ENCODE measurements around the gene ZNF511. TPM values are rescaled to one million over a fixed set of nuclear protein-coding genes. Genes with fewer than 3 reads are reported as not detected.

ZNF511 gene
- polyA plus RNA-seq, 2 donors, result 28.4 to 41.7 TPM

DNA sequence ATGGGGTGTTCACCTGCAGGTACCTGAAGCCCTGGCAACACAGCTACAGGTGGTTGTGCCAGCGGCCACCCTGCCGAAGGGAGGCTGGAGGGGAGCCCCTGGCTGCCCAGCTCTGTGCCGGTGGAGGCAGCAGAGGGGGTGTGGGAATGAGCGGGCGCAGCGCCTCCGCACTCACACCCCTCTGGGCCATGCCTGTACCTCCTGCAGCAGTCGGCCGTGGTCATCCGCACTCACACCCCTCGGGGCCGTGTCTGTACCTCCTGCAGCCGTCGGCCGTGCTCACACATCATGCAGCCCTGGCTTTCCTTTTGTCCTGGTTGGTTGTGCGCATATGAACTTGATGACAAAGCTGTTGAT, 1.7 kb downstream of the ZNF511 start:
- 96 to 97% methylated on average over 16 of the region's 16 CpGs for WGBS, 2 donors
- Histone ChIP-seq H3K27me3 (ENCODE audit: control insufficient read depth in 1 of 2, insufficient read depth in 2 of 2, low read length in 2 of 2) (no peaks in the 10 kb centered on the region), H3K36me3 (ENCODE audit: control insufficient read depth in 2 of 2, insufficient read depth in 2 of 2, low read length in 1 of 2) (peaks cover 3 to 12% of the 10 kb centered on the region in 2 donors), H3K4me3 (ENCODE audit: low read depth in 1 of 2, low read length in 2 of 2) (no peak overlapping the region), H3K4me1 (ENCODE audit: control insufficient read depth in 2 of 2, insufficient read depth in 2 of 2, low read length in 1 of 2) (peaks cover 0 to 8% of the 10 kb centered on the region in 2 donors), H3K27ac (ENCODE audit: low read depth in 2 of 2, low read length in 1 of 2) (no peak overlapping the region), H3K9me3 (ENCODE audit: control insufficient read depth in 2 of 2, insufficient read depth in 1 of 2, low read depth in 1 of 2, low read length in 1 of 2) (no peaks in the 10 kb centered on the region)

DNA sequence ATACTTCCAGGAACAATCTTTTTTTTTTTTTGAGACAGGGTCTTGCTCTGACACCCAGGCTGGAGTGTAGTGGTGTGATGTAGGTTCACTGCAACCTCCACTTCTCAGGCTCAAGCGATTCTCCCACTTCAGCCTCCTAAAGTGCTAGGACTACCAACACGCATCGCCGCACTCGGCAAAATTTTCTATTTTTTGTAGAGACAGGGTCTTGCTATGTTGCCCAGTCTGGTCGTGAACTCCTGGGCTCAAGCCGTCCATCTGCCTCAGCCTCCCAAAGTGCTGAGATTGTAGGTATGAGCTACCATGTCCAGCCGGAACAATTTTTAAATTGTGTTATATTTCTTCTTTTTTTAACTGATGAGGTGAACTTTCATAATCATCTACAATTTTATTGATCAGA, 2.1 kb downstream of the ZNF511 start:
- Histone ChIP-seq H3K9me3 (ENCODE audit: control insufficient read depth in 2 of 2, insufficient read depth in 1 of 2, low read depth in 1 of 2, low read length in 1 of 2) (peaks cover 0 to under 1% of the 10 kb centered on the region in 2 donors), H3K4me1 (ENCODE audit: control insufficient read depth in 2 of 2, insufficient read depth in 2 of 2, low read length in 1 of 2) (peaks cover 0 to 8% of the 10 kb centered on the region in 2 donors), H3K27ac (ENCODE audit: low read depth in 2 of 2, low read length in 1 of 2) (no peak overlapping the region), H3K36me3 (ENCODE audit: control insufficient read depth in 2 of 2, insufficient read depth in 2 of 2, low read length in 1 of 2) (peaks cover 1 to 8% of the 10 kb centered on the region in 2 donors), H3K27me3 (ENCODE audit: control insufficient read depth in 1 of 2, insufficient read depth in 2 of 2, low read length in 2 of 2) (no peaks in the 10 kb centered on the region), H3K4me3 (ENCODE audit: low read depth in 1 of 2, low read length in 2 of 2) (no peak overlapping the region)
- WGBS, 2 donors, result 95 to 97% methylated on average over 8 of the region's 8 CpGs

DNA sequence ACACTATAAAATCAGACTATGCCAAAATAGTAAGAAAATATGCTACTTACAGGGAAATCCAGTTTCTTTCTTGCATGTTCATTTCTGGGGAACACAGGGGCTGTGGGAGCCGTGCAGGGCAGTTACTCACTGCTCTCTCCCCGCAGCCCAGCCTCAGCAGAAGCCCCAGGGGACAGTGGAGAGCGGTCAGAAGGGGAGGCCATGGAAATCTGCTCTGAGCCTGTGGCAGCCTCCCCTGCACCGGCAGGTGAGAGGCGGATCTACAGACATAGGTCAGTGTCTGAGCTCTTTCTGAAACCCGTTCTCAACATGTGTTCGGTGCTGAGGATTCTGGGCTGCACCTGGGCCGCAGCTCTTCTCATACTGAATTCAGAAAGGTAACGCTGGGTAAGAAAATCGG, 2.9 kb downstream of the ZNF511 start:
- 92 to 95% methylated on average over 10 of the region's 10 CpGs for WGBS, 2 donors
- Histone ChIP-seq H3K27me3 (ENCODE audit: control insufficient read depth in 1 of 2, insufficient read depth in 2 of 2, low read length in 2 of 2) (no peaks in the 10 kb centered on the region), H3K4me1 (ENCODE audit: control insufficient read depth in 2 of 2, insufficient read depth in 2 of 2, low read length in 1 of 2) (peaks cover 0 to 8% of the 10 kb centered on the region in 2 donors), H3K36me3 (ENCODE audit: control insufficient read depth in 2 of 2, insufficient read depth in 2 of 2, low read length in 1 of 2) (peaks cover 0 to 8% of the 10 kb centered on the region in 2 donors), H3K4me3 (ENCODE audit: low read depth in 1 of 2, low read length in 2 of 2) (no peak overlapping the region), H3K9me3 (ENCODE audit: control insufficient read depth in 2 of 2, insufficient read depth in 1 of 2, low read depth in 1 of 2, low read length in 1 of 2) (peaks cover 0 to 3% of the 10 kb centered on the region in 2 donors), H3K27ac (ENCODE audit: low read depth in 2 of 2, low read length in 1 of 2) (no peak overlapping the region)

DNA sequence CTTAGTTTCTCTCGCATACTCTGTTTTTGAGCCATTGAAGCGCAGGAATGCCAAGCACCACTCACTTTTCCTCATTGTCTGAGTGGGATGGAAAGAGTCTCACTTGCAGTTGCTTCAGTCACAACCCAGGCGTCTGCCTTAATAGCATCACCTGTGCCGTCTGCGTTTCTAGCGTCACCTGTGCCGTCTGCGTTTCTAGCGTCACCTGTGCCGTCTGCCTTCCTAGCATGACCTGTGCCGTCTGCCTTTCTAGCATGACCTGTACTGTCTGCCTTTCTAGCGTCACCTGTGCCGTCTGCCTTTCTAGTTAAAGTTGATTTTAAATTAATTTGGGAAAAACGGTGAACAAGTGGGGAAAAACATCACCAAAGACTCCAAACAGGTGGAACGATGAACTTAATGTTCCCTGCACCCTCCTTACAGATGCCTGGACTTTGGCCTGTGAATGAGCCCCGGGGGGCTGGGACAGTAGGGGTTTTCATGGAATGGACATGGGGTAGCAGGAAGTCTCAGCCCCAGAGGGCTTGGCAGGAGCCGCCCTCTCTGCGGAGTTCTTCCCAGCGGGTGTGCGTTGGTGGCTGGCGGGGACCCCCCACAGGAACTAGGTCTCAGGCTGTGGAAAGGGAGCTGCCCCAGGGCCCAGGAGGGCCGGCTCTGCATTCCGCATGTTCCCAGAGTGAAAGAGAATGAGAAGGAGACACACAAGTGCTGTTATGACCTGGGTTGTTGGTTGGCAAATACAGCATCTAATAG, 3.5 kb downstream of the ZNF511 start:
- Histone ChIP-seq H3K4me1 (ENCODE audit: control insufficient read depth in 2 of 2, insufficient read depth in 2 of 2, low read length in 1 of 2) (peaks cover 0 to 3% of the 10 kb centered on the region in 2 donors), H3K36me3 (ENCODE audit: control insufficient read depth in 2 of 2, insufficient read depth in 2 of 2, low read length in 1 of 2) (peaks cover 0 to 8% of the 10 kb centered on the region in 2 donors), H3K27ac (ENCODE audit: low read depth in 2 of 2, low read length in 1 of 2) (no peak overlapping the region), H3K4me3 (ENCODE audit: low read depth in 1 of 2, low read length in 2 of 2) (no peak overlapping the region), H3K9me3 (ENCODE audit: control insufficient read depth in 2 of 2, insufficient read depth in 1 of 2, low read depth in 1 of 2, low read length in 1 of 2) (peaks cover 0 to 3% of the 10 kb centered on the region in 2 donors), H3K27me3 (ENCODE audit: control insufficient read depth in 1 of 2, insufficient read depth in 2 of 2, low read length in 2 of 2) (no peaks in the 10 kb centered on the region)
- 92 to 93% methylated on average over 23 of the region's 23 CpGs for WGBS, 2 donors

DNA sequence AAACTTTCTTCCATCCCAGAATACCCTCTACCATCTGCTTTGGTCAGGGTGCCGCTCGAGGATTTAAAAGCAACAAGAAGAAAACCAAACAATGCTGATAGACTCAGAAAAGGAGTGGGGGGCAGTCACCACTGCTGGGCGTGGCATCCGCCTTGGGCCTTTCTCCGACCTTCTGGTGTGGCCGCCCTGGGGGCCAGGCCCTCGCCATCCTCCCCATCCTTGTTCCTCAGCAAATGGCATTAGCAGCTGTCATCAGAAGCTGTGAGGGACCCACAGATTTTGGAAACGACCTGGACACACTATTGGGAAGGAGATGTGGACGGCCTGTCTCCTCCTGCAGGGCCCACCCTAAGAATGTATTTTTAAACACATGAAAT, 4.0 kb downstream of the ZNF511 start:
- 86 to 90% methylated on average over 9 of the region's 9 CpGs for WGBS, 2 donors
- Histone ChIP-seq H3K27ac (ENCODE audit: low read depth in 2 of 2, low read length in 1 of 2) (no peak overlapping the region), H3K9me3 (ENCODE audit: control insufficient read depth in 2 of 2, insufficient read depth in 1 of 2, low read depth in 1 of 2, low read length in 1 of 2) (peaks cover 0 to 3% of the 10 kb centered on the region in 2 donors), H3K27me3 (ENCODE audit: control insufficient read depth in 1 of 2, insufficient read depth in 2 of 2, low read length in 2 of 2) (no peaks in the 10 kb centered on the region), H3K4me3 (ENCODE audit: low read depth in 1 of 2, low read length in 2 of 2) (no peak overlapping the region), H3K36me3 (ENCODE audit: control insufficient read depth in 2 of 2, insufficient read depth in 2 of 2, low read length in 1 of 2) (peaks cover 0 to 8% of the 10 kb centered on the region in 2 donors), H3K4me1 (ENCODE audit: control insufficient read depth in 2 of 2, insufficient read depth in 2 of 2, low read length in 1 of 2) (peaks cover 0 to 2% of the 10 kb centered on the region in 2 donors)

DNA sequence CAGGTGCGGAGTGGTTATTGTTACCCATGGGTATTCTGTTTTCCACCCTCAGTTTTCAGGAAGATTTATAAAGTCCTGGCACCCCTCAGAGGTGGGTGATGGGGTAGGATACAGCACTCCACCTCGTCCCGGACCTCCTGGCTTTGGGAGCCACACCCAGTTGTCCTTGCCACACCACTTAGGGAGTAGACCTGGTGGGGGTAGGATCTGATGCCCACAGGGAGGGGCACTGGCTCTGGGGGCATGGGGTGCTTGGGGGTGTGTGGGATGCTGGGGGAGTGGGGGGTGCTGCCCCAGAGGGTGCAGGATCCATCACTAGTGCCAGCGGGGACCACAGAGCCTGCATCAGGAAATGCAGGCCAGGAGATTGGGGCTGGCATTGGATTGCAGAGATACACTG, 4.5 kb downstream of the ZNF511 start:
- no peak overlapping the region for H3K4me3 ChIP-seq (ENCODE audit: low read depth in 1 of 2, low read length in 2 of 2)
- no peak overlapping the region for H3K27ac ChIP-seq (ENCODE audit: low read depth in 2 of 2, low read length in 1 of 2)
- peaks cover 0 to 8% of the 10 kb centered on the region in 2 donors for H3K36me3 ChIP-seq (ENCODE audit: control insufficient read depth in 2 of 2, insufficient read depth in 2 of 2, low read length in 1 of 2)
- H3K4me1 ChIP-seq (ENCODE audit: control insufficient read depth in 2 of 2, insufficient read depth in 2 of 2, low read length in 1 of 2), result peaks cover 0 to 2% of the 10 kb centered on the region in 2 donors
- H3K9me3 ChIP-seq (ENCODE audit: control insufficient read depth in 2 of 2, insufficient read depth in 1 of 2, low read depth in 1 of 2, low read length in 1 of 2), result peaks cover 0 to 3% of the 10 kb centered on the region in 2 donors
- no peaks in the 10 kb centered on the region for H3K27me3 ChIP-seq (ENCODE audit: control insufficient read depth in 1 of 2, insufficient read depth in 2 of 2, low read length in 2 of 2)
- WGBS, 2 donors, result 74 to 78% methylated on average over 4 of the region's 4 CpGs

DNA sequence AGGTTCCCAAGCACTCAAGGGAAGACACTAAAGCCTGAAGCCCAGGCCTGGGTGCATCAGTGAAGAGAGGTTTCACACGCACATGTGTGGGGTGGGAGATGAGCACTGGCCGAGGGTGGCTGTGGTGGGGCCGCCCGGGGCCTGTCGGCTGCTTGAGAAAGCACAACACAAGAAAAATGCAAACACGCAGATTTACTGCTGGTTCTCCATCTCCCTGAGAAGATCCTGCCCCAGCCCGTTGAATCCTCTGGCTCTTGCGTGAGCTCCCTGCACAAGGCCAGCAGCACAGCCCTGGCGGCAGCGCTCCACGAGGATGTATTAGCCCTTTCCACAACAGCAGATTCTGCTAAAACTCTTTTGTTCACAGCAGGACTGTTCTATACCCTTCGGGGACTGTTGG, 6.2 kb downstream of the ZNF511 start:
- no peaks in the 10 kb centered on the region for H3K27me3 ChIP-seq (ENCODE audit: control insufficient read depth in 1 of 2, insufficient read depth in 2 of 2, low read length in 2 of 2)
- H3K36me3 ChIP-seq (ENCODE audit: control insufficient read depth in 2 of 2, insufficient read depth in 2 of 2, low read length in 1 of 2), result peaks cover 0 to 8% of the 10 kb centered on the region in 2 donors
- no peak overlapping the region for H3K4me3 ChIP-seq (ENCODE audit: low read depth in 1 of 2, low read length in 2 of 2)
- H3K4me1 ChIP-seq (ENCODE audit: control insufficient read depth in 2 of 2, insufficient read depth in 2 of 2, low read length in 1 of 2), result peaks cover 0 to 12% of the 10 kb centered on the region in 2 donors
- no peak overlapping the region for H3K27ac ChIP-seq (ENCODE audit: low read depth in 2 of 2, low read length in 1 of 2)
- 86 to 87% methylated on average over 12 of the region's 12 CpGs for WGBS, 2 donors
- H3K9me3 ChIP-seq (ENCODE audit: control insufficient read depth in 2 of 2, insufficient read depth in 1 of 2, low read depth in 1 of 2, low read length in 1 of 2), result peaks cover 0 to 3% of the 10 kb centered on the region in 2 donors

DNA sequence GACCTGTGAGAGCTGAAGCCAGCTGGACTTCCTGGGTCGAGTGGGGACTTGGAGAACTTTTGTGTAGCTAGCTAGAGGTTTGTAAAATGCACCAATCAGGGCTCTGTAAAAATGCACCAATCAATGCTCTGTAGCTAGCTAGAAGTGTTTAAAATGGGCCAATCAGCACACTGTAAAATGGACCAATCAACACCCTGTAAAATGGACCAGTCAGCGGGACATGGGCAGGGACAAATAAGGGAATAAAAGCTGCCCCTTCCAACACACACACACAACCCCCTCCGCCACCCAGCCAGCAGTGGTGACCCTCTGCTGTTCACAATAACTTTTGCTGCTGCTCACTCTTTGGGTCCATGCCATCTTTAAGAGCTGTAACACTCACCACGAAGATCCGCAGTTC, 7.1 kb downstream of the ZNF511 start:
- Histone ChIP-seq H3K4me1 (ENCODE audit: control insufficient read depth in 2 of 2, insufficient read depth in 2 of 2, low read length in 1 of 2) (peaks cover 0 to 12% of the 10 kb centered on the region in 2 donors), H3K9me3 (ENCODE audit: control insufficient read depth in 2 of 2, insufficient read depth in 1 of 2, low read depth in 1 of 2, low read length in 1 of 2) (peaks cover 0 to 3% of the 10 kb centered on the region in 2 donors), H3K27me3 (ENCODE audit: control insufficient read depth in 1 of 2, insufficient read depth in 2 of 2, low read length in 2 of 2) (peaks cover 0 to 1% of the 10 kb centered on the region in 2 donors), H3K36me3 (ENCODE audit: control insufficient read depth in 2 of 2, insufficient read depth in 2 of 2, low read length in 1 of 2) (peaks cover 0 to 2% of the 10 kb centered on the region in 2 donors), H3K4me3 (ENCODE audit: low read depth in 1 of 2, low read length in 2 of 2) (no peak overlapping the region), H3K27ac (ENCODE audit: low read depth in 2 of 2, low read length in 1 of 2) (no peak overlapping the region)
- WGBS, 2 donors, result 80 to 86% methylated on average over 5 of the region's 5 CpGs

DNA sequence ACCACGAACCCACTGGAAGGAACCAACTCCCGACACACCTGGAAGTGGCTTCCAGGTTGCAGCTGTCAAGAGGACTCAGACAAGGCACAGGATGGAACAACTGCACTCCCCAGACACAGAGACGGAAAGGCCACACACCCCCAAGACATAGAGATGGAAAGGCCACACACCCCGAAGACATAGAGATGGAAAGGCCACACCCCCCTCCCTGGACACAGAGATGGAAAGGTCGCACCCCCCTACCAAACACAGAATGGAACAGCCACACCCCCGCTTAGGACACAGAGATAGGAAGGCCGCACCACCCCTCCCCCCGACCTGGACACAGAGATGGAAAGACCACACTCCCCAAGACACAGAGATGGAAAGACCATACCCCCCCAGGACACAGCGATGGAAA, 7.6 kb downstream of the ZNF511 start:
- peaks cover 0 to 12% of the 10 kb centered on the region in 2 donors for H3K4me1 ChIP-seq (ENCODE audit: control insufficient read depth in 2 of 2, insufficient read depth in 2 of 2, low read length in 1 of 2)
- H3K27ac ChIP-seq (ENCODE audit: low read depth in 2 of 2, low read length in 1 of 2), result no peak overlapping the region
- H3K36me3 ChIP-seq (ENCODE audit: control insufficient read depth in 2 of 2, insufficient read depth in 2 of 2, low read length in 1 of 2), result peaks cover 0 to 2% of the 10 kb centered on the region in 2 donors
- peaks cover 0 to 3% of the 10 kb centered on the region in 2 donors for H3K9me3 ChIP-seq (ENCODE audit: control insufficient read depth in 2 of 2, insufficient read depth in 1 of 2, low read depth in 1 of 2, low read length in 1 of 2)
- H3K27me3 ChIP-seq (ENCODE audit: control insufficient read depth in 1 of 2, insufficient read depth in 2 of 2, low read length in 2 of 2), result peaks cover 0 to 2% of the 10 kb centered on the region in 2 donors
- no peak overlapping the region for H3K4me3 ChIP-seq (ENCODE audit: low read depth in 1 of 2, low read length in 2 of 2)
- WGBS, 2 donors, result 91 to 93% methylated on average over 8 to 9 of the region's 9 CpGs

DNA sequence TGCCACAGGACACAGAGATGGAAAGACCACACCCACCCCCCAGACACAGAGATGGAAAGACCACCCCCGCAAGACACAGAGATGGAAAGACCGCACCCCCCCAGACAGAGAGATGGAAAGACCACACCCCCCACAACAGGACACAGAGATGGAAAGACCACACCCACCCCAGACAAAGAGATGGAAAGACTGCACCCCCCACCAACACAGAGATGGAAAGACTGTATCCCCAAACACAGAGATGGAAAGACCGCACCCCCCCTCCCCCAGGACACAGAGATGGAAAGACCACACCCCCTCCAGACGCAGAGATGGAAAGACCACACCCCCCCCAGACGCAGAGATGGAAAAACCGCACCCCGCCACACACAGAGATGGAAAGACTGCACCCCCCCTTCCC, 8.0 kb downstream of the ZNF511 start:
- H3K4me1 ChIP-seq (ENCODE audit: control insufficient read depth in 2 of 2, insufficient read depth in 2 of 2, low read length in 1 of 2), result peaks cover 0 to 12% of the 10 kb centered on the region in 2 donors
- no peak overlapping the region for H3K4me3 ChIP-seq (ENCODE audit: low read depth in 1 of 2, low read length in 2 of 2)
- 83 to 85% methylated on average over 7 of the region's 7 CpGs for WGBS, 2 donors
- peaks cover 0 to 3% of the 10 kb centered on the region in 2 donors for H3K9me3 ChIP-seq (ENCODE audit: control insufficient read depth in 2 of 2, insufficient read depth in 1 of 2, low read depth in 1 of 2, low read length in 1 of 2)
- peaks cover 0 to 2% of the 10 kb centered on the region in 2 donors for H3K27me3 ChIP-seq (ENCODE audit: control insufficient read depth in 1 of 2, insufficient read depth in 2 of 2, low read length in 2 of 2)
- H3K27ac ChIP-seq (ENCODE audit: low read depth in 2 of 2, low read length in 1 of 2), result no peak overlapping the region
- H3K36me3 ChIP-seq (ENCODE audit: control insufficient read depth in 2 of 2, insufficient read depth in 2 of 2, low read length in 1 of 2), result no peaks in the 10 kb centered on the region

Measured in esophagus (tissue), 2 donors.